GM19455 (cell line): Measurements from ENCODE around the gene CYB561A3.
"Not testable (repeated sequence)": the region's sequence is repeated elsewhere in the genome, so short reads cannot be mapped to it uniquely, and the experiment has no call there.

Experiments used
- ATAC-seq: cut with Tn5 transposase; IDR thresholded peaks from one replicate; pipeline ENCODE4 v1.9.1; 2021; ENCODE audit not compliant: unreplicated experiment

CYB561A3 gene

GRCh38 chr11:61361741-61362541, at the start of gene CYB561A3, which contains the start of gene TMEM138:
TSS of gene CYB561A3 (minus strand) at chr11:61361882. CDS start at chr11:61356713, 5,169 bp downstream.
TSS of gene TMEM138 (plus strand) at chr11:61362374. CDS start at chr11:61364391, 2,017 bp downstream.
- ATAC-seq: peak; percentile 83

- ATAC-seq: no peak
These were observed 45.5 kb upstream of the CYB561A3 start for GRCh38 chr11:61406991-61407728.

GRCh38 chr11:61406067-61406466, 44.4 kb upstream of the CYB561A3 start:
- ATAC-seq: no peak

- no peak for ATAC-seq
These were observed 43.0 kb upstream of the CYB561A3 start for GRCh38 chr11:61404641-61405040.

GRCh38 chr11:61404103-61404502, 42.4 kb upstream of the CYB561A3 start:
- no peak for ATAC-seq

GRCh38 chr11:61403658-61404057, 42.0 kb upstream of the CYB561A3 start:
- no peak for ATAC-seq

GRCh38 chr11:61401573-61401972, 39.9 kb upstream of the CYB561A3 start:
- no peak for ATAC-seq

GRCh38 chr11:61401173-61401572, 39.5 kb upstream of the CYB561A3 start:
- ATAC-seq: no peak

GRCh38 chr11:61392981-61393595, 31.4 kb upstream of the CYB561A3 start:
- no peak for ATAC-seq

GRCh38 chr11:61390161-61390560, 28.5 kb upstream of the CYB561A3 start:
- ATAC-seq: no peak

GRCh38 chr11:61384271-61385242, 22.9 kb upstream of the CYB561A3 start:
- ATAC-seq: no peak

GRCh38 chr11:61383859-61384258, 22.2 kb upstream of the CYB561A3 start:
- ATAC-seq: not testable (repeated sequence)

- no peak for ATAC-seq
These were observed 19.2 kb upstream of the CYB561A3 start for GRCh38 chr11:61380884-61381283.

GRCh38 chr11:61378713-61379313, 17.1 kb upstream of the CYB561A3 start:
- ATAC-seq: no peak

GRCh38 chr11:61377461-61378160, 15.9 kb upstream of the CYB561A3 start:
- ATAC-seq: no peak

- ATAC-seq: no peak
These were observed 14.1 kb upstream of the CYB561A3 start for GRCh38 chr11:61375761-61376108.

GRCh38 chr11:61372659-61373420, 11.2 kb upstream of the CYB561A3 start:
- ATAC-seq: no peak

- no peak for ATAC-seq
These were observed 8.8 kb upstream of the CYB561A3 start for GRCh38 chr11:61370349-61371005.
